Measurements from ENCODE around the gene CWC27. TPM values are rescaled to one million over a fixed set of nuclear protein-coding genes. Genes with fewer than 3 reads are reported as not detected.

The CWC27 gene
- total RNA-seq, 8 experiments from 2014 or later: 15.1 to 28.0 (median 24.9) TPM

- no peaks in the 10 kb centered on the region for H3K4me1 ChIP-seq (replicated peaks in 1 of 2)
- no peak for ATAC-seq (replicated peaks in 6 of 8)
- WGBS, 10 experiments: 67 to 100% (median 89%) methylated on average over 1 of the region's 1 CpG; no CpG with 5 or more reads in 3 of the 10 experiments
- in situ Hi-C loops (cut with MboI; ENCODE audit: low pct_unique_long_range_greater_than_20kb in 2 of 9, low sequenced_read_pairs in 9 of 9, unreplicated experiment in 9 of 9): no loop called here
- H3K4me3 ChIP-seq: no peak overlapping the region
- H3K27ac ChIP-seq: no peak overlapping the region
Observed at GRCh38 chr5:65024681-65025080, 256.0 kb downstream of the CWC27 start.

DNA sequence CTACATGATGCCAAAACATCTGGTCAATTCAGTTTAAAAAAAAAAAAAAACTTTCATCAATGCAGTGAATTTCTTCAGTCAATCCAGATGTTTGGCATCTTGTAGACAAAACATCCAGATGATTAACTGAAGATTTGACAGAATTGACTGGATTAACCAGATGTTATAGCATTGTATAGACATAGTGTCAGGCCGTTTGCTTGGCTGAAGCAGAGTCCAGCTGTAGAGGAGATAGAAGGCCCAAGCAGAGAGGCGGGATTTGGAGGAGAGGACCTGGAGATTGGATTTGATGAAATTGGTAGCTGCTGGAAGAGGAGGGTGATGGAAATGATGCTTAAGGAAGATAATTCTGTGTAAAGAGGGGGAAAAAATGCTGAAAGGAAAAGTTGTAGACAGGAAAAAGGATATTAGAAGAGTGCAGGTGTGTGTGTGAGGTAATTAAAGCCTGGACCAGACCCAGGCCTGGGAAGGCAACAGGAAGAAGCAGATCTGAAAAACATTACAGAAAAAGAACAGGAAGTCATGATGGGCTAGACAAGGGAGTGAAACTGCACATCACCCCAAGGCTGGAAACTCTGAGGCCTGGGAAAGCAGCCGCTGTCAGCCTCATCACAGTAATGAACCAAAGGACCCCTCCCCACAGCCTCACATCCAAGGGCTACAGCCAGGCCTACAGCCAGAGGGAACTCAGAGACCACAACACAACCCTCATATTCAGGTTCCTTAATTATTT lies 258.3 kb downstream of the CWC27 start:
- 71 to 100% (median 85%) methylated on average over 1 to 3 of the region's 3 CpGs; no CpG with 5 or more reads in 2 of the 10 experiments for WGBS, 10 experiments
- no peaks in the 10 kb centered on the region for H3K4me1 ChIP-seq (replicated peaks in 1 of 2)
- H3K27ac ChIP-seq: no peak overlapping the region
- in situ Hi-C loops (cut with MboI; ENCODE audit: low pct_unique_long_range_greater_than_20kb in 2 of 9, low sequenced_read_pairs in 9 of 9, unreplicated experiment in 9 of 9): no loop called here
- no peak overlapping the region for H3K4me3 ChIP-seq
- ATAC-seq (replicated peaks in 6 of 8): no peak

DNA sequence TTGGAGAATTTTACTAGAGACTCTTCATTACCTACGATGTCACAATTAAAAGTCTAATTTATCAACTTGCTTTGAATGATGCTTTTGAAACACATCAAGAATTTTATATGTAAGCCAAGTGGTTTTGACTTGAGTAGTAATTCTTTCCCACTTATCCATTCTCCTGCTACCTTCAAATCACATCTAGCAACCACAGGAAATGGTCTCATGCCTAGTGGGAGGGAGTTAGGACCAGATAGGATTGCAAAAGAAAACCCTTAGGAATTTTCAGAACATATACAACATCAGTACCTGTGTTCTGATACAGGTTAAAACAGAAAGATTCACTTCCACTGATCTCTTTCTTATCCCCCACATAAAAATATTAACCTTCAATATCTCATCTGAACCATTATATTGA lies 260.4 kb downstream of the CWC27 start:
- in situ Hi-C loops (cut with MboI; ENCODE audit: low pct_unique_long_range_greater_than_20kb in 2 of 9, low sequenced_read_pairs in 9 of 9, unreplicated experiment in 9 of 9): no loop called here
- Histone ChIP-seq H3K27ac (no peak overlapping the region), H3K4me1 (replicated peaks in 1 of 2) (no peaks in the 10 kb centered on the region), H3K4me3 (no peak overlapping the region)
- ATAC-seq (replicated peaks in 6 of 8): no peak
- 43 to 100% (median 85%) methylated on average over 1 of the region's 1 CpG; no CpG with 5 or more reads in 1 of the 10 experiments for WGBS, 10 experiments

DNA sequence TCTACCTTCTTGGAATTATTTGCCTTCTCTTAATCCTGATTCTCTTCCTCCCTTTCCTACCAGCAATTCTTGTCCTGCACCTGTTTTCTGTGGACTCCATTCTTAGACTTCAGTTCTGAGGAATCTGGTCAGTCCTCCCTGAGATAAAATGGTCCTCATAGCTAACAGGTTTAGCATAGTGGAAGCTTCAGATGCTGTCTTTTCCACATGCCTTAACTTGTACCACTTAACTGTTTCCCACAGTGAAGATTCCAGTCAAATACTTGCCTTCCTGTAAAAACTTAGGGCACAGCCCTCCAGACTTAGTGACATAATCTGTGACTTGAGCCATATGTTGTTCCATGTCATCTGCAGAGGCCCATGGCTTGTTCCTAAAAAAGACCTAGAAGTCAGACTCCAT lies 261.3 kb downstream of the CWC27 start:
- in situ Hi-C loops (cut with MboI; ENCODE audit: low pct_unique_long_range_greater_than_20kb in 2 of 9, low sequenced_read_pairs in 9 of 9, unreplicated experiment in 9 of 9): no loop called here
- H3K27ac ChIP-seq: no peak overlapping the region
- no peak overlapping the region for H3K4me3 ChIP-seq
- no peak for ATAC-seq (replicated peaks in 6 of 8)
- peaks cover 7% of the 10 kb centered on the region in 2 donors for H3K4me1 ChIP-seq (replicated peaks in 1 of 2)

DNA sequence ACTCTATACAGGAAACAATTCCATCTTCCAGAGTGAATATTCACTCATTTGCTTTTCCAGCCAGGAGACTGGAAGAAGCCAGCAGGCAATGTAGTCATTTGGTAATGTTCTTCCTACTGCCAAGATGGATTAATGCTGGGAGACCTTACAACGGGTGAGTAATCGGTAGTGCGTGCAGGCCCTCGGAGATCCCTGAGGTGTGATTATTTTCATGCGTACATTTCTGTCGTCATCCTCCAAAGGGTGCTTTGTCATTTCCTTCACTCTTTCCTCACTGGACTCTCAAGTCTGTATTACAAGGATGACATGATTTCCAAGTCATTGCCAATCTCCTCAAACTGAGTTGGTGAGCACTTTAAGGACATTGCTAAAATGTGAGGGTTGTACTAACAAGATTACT lies 263.5 kb downstream of the CWC27 start:
- in situ Hi-C loops (cut with MboI; ENCODE audit: low pct_unique_long_range_greater_than_20kb in 2 of 9, low sequenced_read_pairs in 9 of 9, unreplicated experiment in 9 of 9): no loop called here
- WGBS, 10 experiments: 20 to 100% (median 92%) methylated on average over 1 to 6 of the region's 6 CpGs; no CpG with 5 or more reads in 3 of the 10 experiments
- Histone ChIP-seq H3K4me3 (no peak overlapping the region), H3K4me1 (replicated peaks in 1 of 2) (peaks cover 8 to 14% of the 10 kb centered on the region in 2 donors), H3K27ac (no peak overlapping the region)
- ATAC-seq (replicated peaks in 6 of 8): peak in 1 of 8 experiments; percentile 13

GRCh38 chr5:65034029-65034812 lies 265.5 kb downstream of the CWC27 start:
- Histone ChIP-seq H3K4me3 (no peak overlapping the region), H3K4me1 (replicated peaks in 1 of 2) (peaks cover 8 to 14% of the 10 kb centered on the region in 2 donors), H3K27ac (no peak overlapping the region)
- ATAC-seq (replicated peaks in 6 of 8): no peak
- WGBS, 10 experiments: 60 to 100% (median 93%) methylated on average over 2 to 5 of the region's 9 CpGs; no CpG with 5 or more reads in 1 of the 10 experiments
- in situ Hi-C loops (cut with MboI; ENCODE audit: low pct_unique_long_range_greater_than_20kb in 2 of 9, low sequenced_read_pairs in 9 of 9, unreplicated experiment in 9 of 9): no loop called here

DNA sequence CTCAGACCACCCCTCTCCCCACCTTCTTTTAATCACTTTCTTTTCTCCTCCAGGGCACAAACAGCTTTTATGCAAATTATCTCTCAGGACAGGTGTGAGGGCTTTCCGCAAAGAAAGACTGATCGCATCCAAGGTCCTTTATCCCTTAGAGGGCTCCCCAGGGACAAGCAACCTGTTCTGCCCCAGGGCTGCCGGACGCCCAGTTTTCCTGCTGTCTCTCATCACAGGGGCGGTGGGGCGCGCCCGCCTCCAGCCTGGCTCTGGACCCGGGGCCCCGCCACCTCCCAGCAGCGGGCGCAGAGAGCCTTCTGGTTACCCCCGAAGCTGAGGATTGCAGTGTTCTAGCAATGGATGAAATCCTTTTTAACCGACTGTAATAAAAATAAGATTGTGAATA lies 266.1 kb downstream of the CWC27 start:
- 0 to 100% (median 85%) methylated on average over 1 to 10 of the region's 14 CpGs; no CpG with 5 or more reads in 2 of the 10 experiments for WGBS, 10 experiments
- in situ Hi-C loops (cut with MboI; ENCODE audit: low pct_unique_long_range_greater_than_20kb in 2 of 9, low sequenced_read_pairs in 9 of 9, unreplicated experiment in 9 of 9): no loop called here
- Histone ChIP-seq H3K4me1 (replicated peaks in 1 of 2) (peaks cover 8 to 14% of the 10 kb centered on the region in 2 donors), H3K4me3 (peak overlapping the region in 4 of 5 donors; percentile 31 to 45 (median 40)), H3K27ac (peak overlapping the region; percentile 55 to 80)
- no peak for ATAC-seq (replicated peaks in 6 of 8)

- in situ Hi-C loops (cut with MboI; ENCODE audit: low pct_unique_long_range_greater_than_20kb in 2 of 9, low sequenced_read_pairs in 9 of 9, unreplicated experiment in 9 of 9): no loop called here
- WGBS, 10 experiments: 0 to 38% (median 5%) methylated on average over 2 to 14 of the region's 68 CpGs
- peak; percentile 92 to 97 (median 94) for ATAC-seq (replicated peaks in 6 of 8)
- Histone ChIP-seq H3K4me1 (replicated peaks in 1 of 2) (peaks cover 8 to 14% of the 10 kb centered on the region in 2 donors), H3K27ac (peak overlapping the region; percentile 55 to 80), H3K4me3 (peak overlapping the region; percentile 31 to 45 (median 42))
Observed at GRCh38 chr5:65035211-65036206, 266.8 kb downstream of the CWC27 start.

- WGBS, 10 experiments: 64 to 100% (median 80%) methylated on average over 4 to 8 of the region's 9 CpGs; no CpG with 5 or more reads in 1 of the 10 experiments
- in situ Hi-C loops (cut with MboI; ENCODE audit: low pct_unique_long_range_greater_than_20kb in 2 of 9, low sequenced_read_pairs in 9 of 9, unreplicated experiment in 9 of 9): no loop called here
- ATAC-seq (replicated peaks in 6 of 8): no peak
- Histone ChIP-seq H3K4me1 (replicated peaks in 1 of 2) (peaks cover 8 to 14% of the 10 kb centered on the region in 2 donors), H3K27ac (no peak overlapping the region), H3K4me3 (no peak overlapping the region)
Observed at GRCh38 chr5:65037831-65038815, 269.4 kb downstream of the CWC27 start.

- H3K27ac ChIP-seq: no peak overlapping the region
- in situ Hi-C loops (cut with MboI; ENCODE audit: low pct_unique_long_range_greater_than_20kb in 2 of 9, low sequenced_read_pairs in 9 of 9, unreplicated experiment in 9 of 9): no loop called here
- H3K4me3 ChIP-seq: no peak overlapping the region
- no peak for ATAC-seq (replicated peaks in 6 of 8)
- WGBS, 10 experiments: 17 to 100% (median 60%) methylated on average over 1 to 2 of the region's 2 CpGs; no CpG with 5 or more reads in 6 of the 10 experiments
- no peaks in the 10 kb centered on the region for H3K4me1 ChIP-seq (replicated peaks in 1 of 2)
Observed at GRCh38 chr5:65041296-65042158, 272.8 kb downstream of the CWC27 start.

DNA sequence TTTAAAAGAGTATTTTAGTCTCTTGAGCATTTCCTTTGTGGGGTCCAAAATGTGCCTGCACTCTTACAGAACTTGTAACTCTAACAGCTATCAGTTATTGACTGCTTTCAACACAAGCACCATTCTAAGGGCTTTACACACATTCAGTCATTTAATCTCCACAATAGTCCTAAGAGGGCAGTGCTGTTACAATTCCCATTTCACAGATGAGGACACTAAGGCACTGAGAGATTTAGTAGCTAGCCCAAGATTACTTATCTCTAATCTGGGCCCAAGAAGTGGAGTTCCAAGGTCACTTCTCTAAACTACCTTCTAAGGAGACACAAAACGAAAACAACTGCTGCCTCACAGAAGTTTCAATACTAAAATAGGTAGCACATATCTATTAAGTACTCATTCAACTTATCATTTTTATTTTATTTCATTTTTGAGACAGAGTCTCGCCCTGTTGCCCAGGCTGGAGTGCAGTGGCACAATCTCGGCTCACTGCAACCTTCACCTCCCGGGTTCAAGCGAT lies 275.2 kb downstream of the CWC27 start:
- no peak for ATAC-seq (replicated peaks in 6 of 8)
- in situ Hi-C loops (cut with MboI; ENCODE audit: low pct_unique_long_range_greater_than_20kb in 2 of 9, low sequenced_read_pairs in 9 of 9, unreplicated experiment in 9 of 9): no loop called here
- no peak overlapping the region for H3K4me3 ChIP-seq
- H3K4me1 ChIP-seq (replicated peaks in 1 of 2): no peaks in the 10 kb centered on the region
- H3K27ac ChIP-seq: no peak overlapping the region
- 75 to 100% (median 92%) methylated on average over 1 to 4 of the region's 5 CpGs; no CpG with 5 or more reads in 2 of the 10 experiments for WGBS, 10 experiments
